Smooth muscle cell (in vitro differentiated cells): Measurements from ENCODE around the gene WLS. TPM values are rescaled to one million over a fixed set of nuclear protein-coding genes. Genes with fewer than 3 reads are reported as not detected.
"Not testable (repeated sequence)": the region's sequence is repeated elsewhere in the genome, so short reads cannot be mapped to it uniquely, and the experiment has no call there.

Source experiments
- DNase-seq: peaks from one replicate; lab custom pipeline; 2025; ENCODE audit not compliant: unreplicated experiment; lab: John Stamatoyannopoulos, UW
- H2AFZ ChIP-seq: fragments of 200-600 bp; sonication (generic); 2 replicates; pipeline ENCODE4 v1.6.0; 2016; ENCODE audit warnings: antibody characterized with exemption, low read depth, mild to moderate bottlenecking
- H3F3A ChIP-seq: fragments of 200-600 bp; sonication (generic); 2 replicates; pipeline ENCODE4 v1.6.0; 2017; ENCODE audit warnings: antibody characterized with exemption, low read depth
- H3K27ac ChIP-seq: fragments of 200-600 bp; sonication (generic); 2 replicates; pipeline ENCODE4 v1.5.1; 2016; ENCODE audit warnings: low read depth, mild to moderate bottlenecking
- H3K27me3 ChIP-seq: fragments of 200-600 bp; sonication (generic); 2 replicates; pipeline ENCODE4 v1.6.1; 2016; ENCODE audit warnings: low read depth, mild to moderate bottlenecking
- H3K36me3 ChIP-seq: fragments of 200-600 bp; sonication (generic); 2 replicates; pipeline ENCODE4 v1.5.1; 2016; ENCODE audit warnings: low read depth
- H3K4me1 ChIP-seq: fragments of 200-600 bp; sonication (generic); 2 replicates; pipeline ENCODE4 v1.5.1; 2016; ENCODE audit warnings: low read depth
- H3K4me2 ChIP-seq: fragments of 200-600 bp; sonication (generic); 2 replicates; pipeline ENCODE4 v1.6.0; 2016; ENCODE audit warnings: mild to moderate bottlenecking
- H3K4me3 ChIP-seq: fragments of 200-600 bp; sonication (generic); 2 replicates; pipeline ENCODE4 v1.5.1; 2016; ENCODE audit warnings: mild to moderate bottlenecking
- H3K79me2 ChIP-seq: fragments of 200-600 bp; sonication (generic); 2 replicates; pipeline ENCODE4 v1.6.0; 2016; ENCODE audit warnings: low read depth, mild to moderate bottlenecking
- H3K9ac ChIP-seq: fragments of 200-600 bp; sonication (generic); 2 replicates; pipeline ENCODE4 v1.6.0; 2016; ENCODE audit warnings: low read depth
- H3K9me3 ChIP-seq: fragments of 200-600 bp; sonication (generic); replicated peaks from 2 replicates; pipeline ENCODE4 v1.5.1; 2016; ENCODE audit warnings: low read depth
- H4K20me1 ChIP-seq: fragments of 200-600 bp; sonication (generic); 2 replicates; pipeline ENCODE4 v1.6.0; 2016; ENCODE audit warnings: low read depth
- WGBS: methylation state at CpG from one replicate; pipeline ENCODE4 v1.1.7; 2016; ENCODE audit warnings: low lambda C conversion rate; 5-methylcytosine and 5-hydroxymethylcytosine counted together
- polyA plus RNA-seq: library from polyadenylated mRNA; unstranded; fragments of >200 nt; fragmentation: Nextera tagmentation; extraction: Ambion mirVana; gene quantifications from 2 replicates; pipeline ENCODE4 v1.2.1, GENCODE V29; 2016
- total RNA-seq: library from RNA; depleted of rRNA; stranded (reverse); fragments of >200 nt; gene quantifications from 2 replicates; pipeline ENCODE4 v1.2.3, GENCODE V29; 2014
- TF ChIP-seq, protein P1 (sequence below): fragments of 200-600 bp; sonication (generic); IDR thresholded peaks from 2 replicates; pipeline ENCODE4 v1.5.1; 2017; ENCODE audit warnings: borderline replicate concordance, mild to moderate bottlenecking, antibody characterized with exemption; ENCODE audit not compliant: insufficient read depth, poor library complexity, severe bottlenecking

WLS gene
- total and polyA plus RNA-seq, 2 experiments from 2014 or later, result 58.1 to 112 TPM

DNA sequence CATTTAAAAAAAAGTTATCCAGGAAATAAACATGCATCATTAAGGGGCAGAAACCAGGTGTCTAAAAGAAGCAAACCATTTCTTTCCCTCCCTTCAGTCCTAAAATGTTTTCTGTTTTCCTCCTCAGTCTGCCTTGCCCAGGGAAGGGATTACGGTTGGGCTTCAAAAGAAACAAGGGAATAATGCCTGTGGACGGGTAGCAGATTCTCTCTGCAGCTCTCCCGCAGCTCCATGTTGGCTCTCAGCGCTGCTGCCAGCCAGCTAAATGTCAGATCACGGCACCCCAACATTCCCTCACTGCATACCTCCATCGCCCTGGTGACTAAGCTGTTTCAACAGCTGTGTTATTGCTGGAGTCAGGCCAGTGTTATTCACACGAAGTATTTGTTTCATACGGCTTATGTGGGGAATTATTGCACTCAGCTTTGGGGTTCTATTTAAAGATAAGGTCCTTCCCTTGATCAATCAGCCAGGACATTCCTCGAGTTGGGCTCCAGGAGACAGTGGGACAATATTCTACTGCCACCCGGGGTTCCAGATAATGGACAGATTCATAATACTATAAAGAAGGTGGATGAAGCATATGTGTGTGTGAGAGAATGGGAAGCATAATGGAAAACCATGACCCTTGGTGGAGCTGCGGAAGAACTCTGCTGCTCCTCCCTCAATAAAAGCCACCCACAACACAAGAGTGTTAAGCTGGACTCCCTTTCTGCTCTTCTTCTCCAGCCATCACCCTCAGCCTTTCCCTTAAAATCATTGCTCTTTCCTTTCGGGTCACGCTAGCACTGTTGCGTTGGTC lies 58.2 kb downstream of the WLS start:
- Histone ChIP-seq H2AFZ (no peak overlapping the region), H3K4me2 (peak overlapping the region; percentile 71), H3K9me3 (no peaks in the 10 kb centered on the region), H3K9ac (peak overlapping the region; percentile 31), H3K79me2 (no peaks in the 10 kb centered on the region), H3K27me3 (no peaks in the 10 kb centered on the region), H3F3A (peaks cover 30% of the 10 kb centered on the region), H4K20me1 (no peaks in the 10 kb centered on the region), H3K36me3 (no peaks in the 10 kb centered on the region), H3K4me1 (peaks cover 35% of the 10 kb centered on the region), H3K4me3 (no peak overlapping the region), H3K27ac (peak overlapping the region; percentile 83)
- 39% methylated on average over 14 of the region's 14 CpGs for WGBS
- TF ChIP-seq, protein P1, sequence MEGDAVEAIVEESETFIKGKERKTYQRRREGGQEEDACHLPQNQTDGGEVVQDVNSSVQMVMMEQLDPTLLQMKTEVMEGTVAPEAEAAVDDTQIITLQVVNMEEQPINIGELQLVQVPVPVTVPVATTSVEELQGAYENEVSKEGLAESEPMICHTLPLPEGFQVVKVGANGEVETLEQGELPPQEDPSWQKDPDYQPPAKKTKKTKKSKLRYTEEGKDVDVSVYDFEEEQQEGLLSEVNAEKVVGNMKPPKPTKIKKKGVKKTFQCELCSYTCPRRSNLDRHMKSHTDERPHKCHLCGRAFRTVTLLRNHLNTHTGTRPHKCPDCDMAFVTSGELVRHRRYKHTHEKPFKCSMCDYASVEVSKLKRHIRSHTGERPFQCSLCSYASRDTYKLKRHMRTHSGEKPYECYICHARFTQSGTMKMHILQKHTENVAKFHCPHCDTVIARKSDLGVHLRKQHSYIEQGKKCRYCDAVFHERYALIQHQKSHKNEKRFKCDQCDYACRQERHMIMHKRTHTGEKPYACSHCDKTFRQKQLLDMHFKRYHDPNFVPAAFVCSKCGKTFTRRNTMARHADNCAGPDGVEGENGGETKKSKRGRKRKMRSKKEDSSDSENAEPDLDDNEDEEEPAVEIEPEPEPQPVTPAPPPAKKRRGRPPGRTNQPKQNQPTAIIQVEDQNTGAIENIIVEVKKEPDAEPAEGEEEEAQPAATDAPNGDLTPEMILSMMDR, result no peak
- no peak for DNase-seq

DNA sequence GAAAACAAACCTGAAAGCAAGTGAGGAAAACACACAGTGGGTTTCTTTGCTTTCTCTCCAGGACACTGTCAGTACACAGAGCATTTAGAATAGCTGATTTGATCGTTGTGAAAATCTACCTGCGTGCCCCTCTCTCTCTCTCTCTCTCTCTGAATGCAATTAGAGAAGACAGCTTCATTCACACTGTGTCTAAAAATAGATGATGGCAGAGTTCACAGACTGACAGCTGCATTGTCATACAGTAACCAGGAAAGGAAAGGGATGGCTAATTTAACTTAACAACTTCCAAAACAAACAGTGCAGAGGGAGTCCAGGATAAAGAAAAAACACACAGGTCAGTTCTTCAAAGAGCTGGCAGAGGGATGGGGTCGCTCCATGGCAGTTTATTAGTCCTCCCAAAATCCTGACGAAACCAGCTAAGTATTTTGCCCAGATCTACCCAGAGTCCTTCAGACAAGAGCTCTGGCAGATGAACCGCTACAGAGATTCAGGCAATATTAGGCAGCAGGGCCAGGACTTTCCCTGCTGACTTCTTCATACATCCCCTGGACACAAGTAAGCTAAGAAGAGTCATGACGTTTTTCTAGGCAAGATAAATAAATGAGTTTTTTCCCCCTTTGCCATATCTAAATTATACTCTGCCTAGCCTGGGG lies 58.9 kb downstream of the WLS start:
- no peaks in the 10 kb centered on the region for H3K79me2 ChIP-seq
- TF ChIP-seq, protein P1, result no peak
- H3F3A ChIP-seq, result peaks cover 30% of the 10 kb centered on the region
- H3K36me3 ChIP-seq, result no peaks in the 10 kb centered on the region
- H3K4me2 ChIP-seq, result peak overlapping the region; percentile 71
- H3K9ac ChIP-seq, result peak overlapping the region; percentile 31
- H2AFZ ChIP-seq, result no peak overlapping the region
- no peaks in the 10 kb centered on the region for H3K9me3 ChIP-seq
- H4K20me1 ChIP-seq, result no peaks in the 10 kb centered on the region
- H3K27ac ChIP-seq, result peak overlapping the region; percentile 83
- H3K4me1 ChIP-seq, result peaks cover 35% of the 10 kb centered on the region
- DNase-seq, result no peak
- H3K27me3 ChIP-seq, result no peaks in the 10 kb centered on the region
- H3K4me3 ChIP-seq, result no peak overlapping the region
- WGBS, result 64% methylated on average over 6 of the region's 6 CpGs

DNA sequence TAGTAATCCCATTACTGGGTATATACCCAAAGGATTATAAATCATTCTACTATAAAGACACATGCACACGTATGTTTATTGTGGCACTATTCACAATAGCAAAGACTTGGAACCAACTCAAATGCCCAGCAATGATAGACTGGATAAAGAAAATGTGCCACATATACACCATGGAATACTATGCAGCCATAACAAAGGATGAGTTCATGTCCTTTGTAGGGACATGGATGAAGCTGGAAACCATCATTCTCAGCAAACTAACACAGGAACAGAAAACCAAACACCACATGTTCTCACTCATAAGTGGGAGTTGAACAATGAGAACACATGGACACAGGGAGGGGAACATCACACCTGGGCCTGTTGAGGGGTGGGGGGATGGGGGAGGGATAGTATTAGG lies 60.5 kb downstream of the WLS start:
- H3K36me3 ChIP-seq, H3K9me3 ChIP-seq, H3K4me3 ChIP-seq, H3K27ac ChIP-seq, H3K79me2 ChIP-seq, H2AFZ ChIP-seq, H3K9ac ChIP-seq, DNase-seq, H3K27me3 ChIP-seq, H4K20me1 ChIP-seq, H3K4me2 ChIP-seq: not testable (repeated sequence)
- 97% methylated on average over 1 of the region's 1 CpG for WGBS
- peaks cover 30% of the 10 kb centered on the region for H3F3A ChIP-seq
- H3K4me1 ChIP-seq, result peaks cover 35% of the 10 kb centered on the region

DNA sequence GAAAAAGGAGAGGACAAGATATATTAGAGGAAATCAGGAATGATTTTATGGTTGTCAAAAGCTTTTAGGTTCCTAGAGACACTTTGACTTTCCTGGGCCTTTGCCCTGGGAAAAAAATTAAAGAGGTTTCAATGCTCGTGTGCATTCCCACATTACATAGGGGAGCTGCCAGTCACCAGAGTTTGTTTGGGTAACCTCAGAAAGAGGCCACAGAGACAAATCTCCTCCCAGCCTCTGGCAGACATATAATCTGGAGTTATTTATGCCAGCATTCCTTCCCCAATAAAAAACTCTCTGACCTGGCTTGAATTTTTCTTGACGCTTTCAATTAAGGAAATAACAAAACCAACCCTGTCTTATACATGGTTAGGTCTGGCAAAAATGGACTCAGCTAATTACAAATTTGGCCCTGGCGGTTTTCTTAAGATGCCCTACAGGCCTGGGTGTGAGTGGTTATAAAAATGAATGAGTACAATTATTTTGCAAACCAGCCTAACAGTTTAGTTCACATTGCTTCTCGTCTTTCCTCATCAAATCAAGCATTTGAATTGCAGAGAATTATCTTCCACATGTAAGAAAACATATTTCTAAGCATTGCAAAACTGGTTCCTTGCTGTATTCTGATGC lies 63.7 kb downstream of the WLS start:
- DNase-seq, result no peak
- TF ChIP-seq, protein P1, result no peak
- H3K4me2 ChIP-seq, result no peak overlapping the region
- H3K4me1 ChIP-seq, result peaks cover 8% of the 10 kb centered on the region
- no peak overlapping the region for H2AFZ ChIP-seq
- no peaks in the 10 kb centered on the region for H3K36me3 ChIP-seq
- H3K27me3 ChIP-seq, result no peaks in the 10 kb centered on the region
- no peaks in the 10 kb centered on the region for H3K9me3 ChIP-seq
- H3K4me3 ChIP-seq, result no peak overlapping the region
- no peak overlapping the region for H3K27ac ChIP-seq
- no peak overlapping the region for H3K9ac ChIP-seq
- H4K20me1 ChIP-seq, result no peaks in the 10 kb centered on the region
- WGBS, result 66% methylated on average over 4 of the region's 4 CpGs
- peaks cover 8% of the 10 kb centered on the region for H3F3A ChIP-seq
- H3K79me2 ChIP-seq, result peaks cover 5% of the 10 kb centered on the region
